GM12878 (cell line): ENCODE data around the gene CDK15. TPM values are rescaled to one million over a fixed set of nuclear protein-coding genes. Genes with fewer than 3 reads are reported as not detected.

ENCODE experiments used
- ATAC-seq: fragments of 200-7000 bp; cut with Tn5 transposase; 3 replicates; pipeline ENCODE4 v1.9.1; 2020; ENCODE audit warnings: mild to moderate bottlenecking, moderate library complexity
- BruUV-seq: library from RNA; stranded (reverse); fragments of 400-500 nt; replicated peaks from 2 replicates; lab custom pipeline; 2021; lab: Mats Ljungman, UMichigan
- CTCF ChIA-PET: fragments of 300-600 bp; sonication (Branson Sonifier 250); formaldehyde crosslinking; extraction: SDS; loops from one replicate; lab custom pipeline; 2021; ENCODE audit warnings: inconsistent platforms; lab: Yijun Ruan, JAX
- POLR2A ChIA-PET: fragments of 350-600 bp; formaldehyde crosslinking; extraction: SDS; loops from one replicate; lab custom pipeline; 2021; ENCODE audit warnings: inconsistent platforms; lab: Charles Lee
- RAD21 ChIA-PET: fragments of 300-600 bp; sonication (Branson Sonifier 250); formaldehyde crosslinking; loops from one replicate; lab custom pipeline; 2023; ENCODE audit warnings: antibody characterized with exemption; ENCODE audit not compliant: unreplicated experiment; lab: Charles Lee
- SMC1A ChIA-PET: fragments of 300-600 bp; sonication (Branson Sonifier 250); formaldehyde crosslinking; loops from one replicate; lab custom pipeline; 2023; ENCODE audit not compliant: unreplicated experiment, uncharacterized antibody; lab: Charles Lee
- DNase-seq: peaks from one replicate; pipeline ENCODE4 v3.0.0-alpha.2; 2011; ENCODE audit warnings: low read depth, low spot score
- FAIRE-seq: peaks from 3 replicates; lab custom pipeline; 2011; peaks lifted over from hg19 to GRCh38; lab: Jason Lieb, UNC
- H2AFZ ChIP-seq: 2 replicates; pipeline ENCODE4 v1.6.0; 2011; ENCODE audit warnings: low read depth, low read length, control low read depth; ENCODE audit not compliant: control insufficient read depth
- H3K27ac ChIP-seq: 2 replicates; pipeline ENCODE4 v1.5.1; 2011; ENCODE audit warnings: control low read depth; ENCODE audit not compliant: control insufficient read depth, insufficient read depth
- H3K27me3 ChIP-seq, 2 experiments: replicated peaks in 1 of 2; 2 replicates each; pipeline versions ENCODE4 v1.6.0 to v1.6.1; 2011; ENCODE audit warnings: low read length in 1 of 2; ENCODE audit not compliant: control insufficient read depth in 2 of 2, insufficient read depth in 2 of 2
- H3K36me3 ChIP-seq, 2 experiments: 2 replicates each; pipeline ENCODE4 v1.5.1; 2011; ENCODE audit warnings: low read length in 1 of 2; ENCODE audit not compliant: control insufficient read depth in 2 of 2, insufficient read depth in 2 of 2
- H3K4me1 ChIP-seq: 2 replicates; pipeline ENCODE4 v1.6.1; 2011; ENCODE audit warnings: mild to moderate bottlenecking, low read length, moderate library complexity, mixed read lengths; ENCODE audit not compliant: control insufficient read depth, insufficient read depth
- H3K4me2 ChIP-seq: 2 replicates; pipeline ENCODE4 v1.6.0; 2011; ENCODE audit warnings: control low read depth; ENCODE audit not compliant: control insufficient read depth, insufficient read depth
- H3K4me3 ChIP-seq: fragments of 200-600 bp; sonication (generic); 2 replicates; pipeline ENCODE4 v1.5.1; 2016
- H3K79me2 ChIP-seq: 2 replicates; pipeline ENCODE4 v1.6.0; 2011; ENCODE audit warnings: low read length; ENCODE audit not compliant: control insufficient read depth, insufficient read depth
- H3K9ac ChIP-seq: 2 replicates; pipeline ENCODE4 v1.8.0; 2011; ENCODE audit warnings: low read length, control low read depth, mixed read lengths; ENCODE audit not compliant: control insufficient read depth, insufficient read depth
- H3K9me3 ChIP-seq: replicated peaks from 3 replicates; pipeline ENCODE4 v1.5.1; 2011; ENCODE audit warnings: mild to moderate bottlenecking, low read length; ENCODE audit not compliant: control insufficient read depth, insufficient read depth
- H4K20me1 ChIP-seq: 2 replicates; pipeline ENCODE4 v1.6.0; 2011; ENCODE audit not compliant: control insufficient read depth, insufficient read depth
- ASH2L ChIP-seq: fragments of 300-600, 200-600 bp; sonication (generic); IDR thresholded peaks from 2 replicates; pipeline ENCODE4 v1.6.1; 2017; ENCODE audit warnings: low read depth, mild to moderate bottlenecking, borderline replicate concordance
- CREM ChIP-seq: IDR thresholded peaks from 2 replicates; pipeline ENCODE4 v1.6.1; 2014; ENCODE audit warnings: antibody characterized with exemption, low read depth
- TCF7 ChIP-seq: IDR thresholded peaks from 2 replicates; pipeline ENCODE4 v1.6.1; 2014; ENCODE audit warnings: antibody characterized with exemption, borderline replicate concordance
- ZBED1 ChIP-seq: IDR thresholded peaks from 2 replicates; pipeline ENCODE4 v1.6.1; 2016; ENCODE audit warnings: borderline replicate concordance
- ZNF217 ChIP-seq: fragments of 450-650 bp; IDR thresholded peaks from 2 replicates; pipeline ENCODE4 v1.6.1; 2017; ENCODE audit warnings: antibody characterized with exemption, mild to moderate bottlenecking
- WGBS: methylation state at CpG from one replicate; pipeline ENCODE4 v1.1.6; 2016; ENCODE audit warnings: low lambda C conversion rate; ENCODE audit not compliant: insufficient replicate concordance, insufficient coverage; ENCODE audit errors: missing lambda C conversion rate; 5-methylcytosine and 5-hydroxymethylcytosine counted together
- in situ Hi-C: fragments of 300-500 bp; cut with MboI; formaldehyde crosslinking; loops from 9 replicates; pipeline ENCODE4 v1.14.3; 2018; ENCODE audit warnings: mixed read lengths
- intact Hi-C: fragments of 100-400 bp; cut with micrococcal nuclease; formaldehyde crosslinking; loops from one replicate; pipeline ENCODE4 v1.14.2; 2022; ENCODE audit not compliant: unreplicated experiment
- polyA plus RNA-seq, 11 experiments: library from polyadenylated mRNA; depleted of rRNA in 4 of 11; unstranded in 6 of 11; stranded (reverse) in 5 of 11; fragments of >200 nt; fragmentation: Nextera tagmentation in 4 of 11; fragmentation: Illumina TruSeq in 1 of 11; extraction: Ambion mirVana in 4 of 11; extraction: Trizol in 1 of 11; gene quantifications; 1 replicate in 1 of 11; 2 replicates in 10 of 11; pipeline versions ENCODE4 v1.2.1 to v1.2.3, GENCODE V29; 2011 to 2016; ENCODE audit warnings: inconsistent platforms in 2 of 11, missing spikeins in 2 of 11, low read depth in 1 of 11
- total RNA-seq, 4 experiments: library from RNA; depleted of rRNA in 3 of 4; stranded (reverse); fragments of >200 nt in 3 of 4; fragmentation: Illumina TruSeq in 1 of 4; extraction: Trizol in 1 of 4; gene quantifications; 2 replicates each; pipeline versions ENCODE4 v1.2.1 to v1.2.3, GENCODE V29; 2013 to 2021
- TF ChIP-seq, protein P1 (sequence below): fragments of 450-650 bp; IDR thresholded peaks from 2 replicates; pipeline ENCODE4 v1.6.1; 2016; ENCODE audit warnings: mild to moderate bottlenecking
- TF ChIP-seq, protein P2 (sequence below): fragments of 450-650 bp; IDR thresholded peaks from 2 replicates; pipeline ENCODE4 v1.6.1; 2017; ENCODE audit warnings: borderline replicate concordance

The CDK15 gene
- total and polyA plus RNA-seq, 10 of the 15 experiments (the other 5 are each of a cell fraction or from before 2014, with no cell fraction given) = 0.01 to 0.04 TPM; not detected in 8

DNA sequence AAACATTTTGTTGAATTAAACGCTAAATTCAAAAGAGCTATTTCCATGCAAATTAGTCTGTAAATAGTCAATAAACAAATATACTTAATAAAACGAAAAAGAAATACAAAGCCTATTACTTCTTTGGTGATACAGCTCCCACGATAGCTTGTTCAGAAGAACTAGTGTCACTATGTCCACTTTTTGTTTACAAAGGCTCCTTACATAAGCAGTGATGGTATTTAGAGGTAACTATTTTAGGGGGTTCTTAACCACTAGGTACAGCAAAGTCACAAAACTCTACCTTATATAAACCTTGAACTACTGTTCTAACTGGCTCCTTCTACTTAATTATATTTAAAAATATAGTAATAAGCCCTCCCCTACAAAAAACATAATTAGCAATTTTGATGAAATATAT is 47.5 kb upstream of the CDK15 start:
- TF ChIP-seq CREM (no peak), TCF7 (no peak), ZBED1 (no peak), ZNF217 (no peak), ASH2L (no peak)
- TF ChIP-seq, protein P1, sequence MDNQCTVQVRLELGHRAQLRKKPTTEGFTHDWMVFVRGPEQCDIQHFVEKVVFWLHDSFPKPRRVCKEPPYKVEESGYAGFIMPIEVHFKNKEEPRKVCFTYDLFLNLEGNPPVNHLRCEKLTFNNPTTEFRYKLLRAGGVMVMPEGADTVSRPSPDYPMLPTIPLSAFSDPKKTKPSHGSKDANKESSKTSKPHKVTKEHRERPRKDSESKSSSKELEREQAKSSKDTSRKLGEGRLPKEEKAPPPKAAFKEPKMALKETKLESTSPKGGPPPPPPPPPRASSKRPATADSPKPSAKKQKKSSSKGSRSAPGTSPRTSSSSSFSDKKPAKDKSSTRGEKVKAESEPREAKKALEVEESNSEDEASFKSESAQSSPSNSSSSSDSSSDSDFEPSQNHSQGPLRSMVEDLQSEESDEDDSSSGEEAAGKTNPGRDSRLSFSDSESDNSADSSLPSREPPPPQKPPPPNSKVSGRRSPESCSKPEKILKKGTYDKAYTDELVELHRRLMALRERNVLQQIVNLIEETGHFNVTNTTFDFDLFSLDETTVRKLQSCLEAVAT = no peak
- TF ChIP-seq, protein P2, sequence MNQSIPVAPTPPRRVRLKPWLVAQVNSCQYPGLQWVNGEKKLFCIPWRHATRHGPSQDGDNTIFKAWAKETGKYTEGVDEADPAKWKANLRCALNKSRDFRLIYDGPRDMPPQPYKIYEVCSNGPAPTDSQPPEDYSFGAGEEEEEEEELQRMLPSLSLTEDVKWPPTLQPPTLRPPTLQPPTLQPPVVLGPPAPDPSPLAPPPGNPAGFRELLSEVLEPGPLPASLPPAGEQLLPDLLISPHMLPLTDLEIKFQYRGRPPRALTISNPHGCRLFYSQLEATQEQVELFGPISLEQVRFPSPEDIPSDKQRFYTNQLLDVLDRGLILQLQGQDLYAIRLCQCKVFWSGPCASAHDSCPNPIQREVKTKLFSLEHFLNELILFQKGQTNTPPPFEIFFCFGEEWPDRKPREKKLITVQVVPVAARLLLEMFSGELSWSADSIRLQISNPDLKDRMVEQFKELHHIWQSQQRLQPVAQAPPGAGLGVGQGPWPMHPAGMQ = no peak
- TF ChIP-seq, all 136 proteins: peak for 0
- no peaks in the 10 kb centered on the region for H3K79me2 ChIP-seq
- no peak for FAIRE-seq
- intact Hi-C loops = no loop called here
- H3K27me3 ChIP-seq = no peaks in the 10 kb centered on the region
- no peak overlapping the region for H3K4me2 ChIP-seq
- no peaks in the 10 kb centered on the region for H4K20me1 ChIP-seq
- 96% methylated on average over 3 of the region's 3 CpGs for WGBS
- DNase-seq = no peak
- no peak overlapping the region for H2AFZ ChIP-seq
- peaks cover 0 to 4% of the 10 kb centered on the region in 2 experiments; a peak in 1 of 4 replicates for H3K36me3 ChIP-seq
- POLR2A ChIA-PET = interaction anchor here (1.4 kb wide), 1 partner anchor 18 kb away, joined by 3 read pairs; no protein-coding TSS in a partner anchor
- CTCF ChIA-PET = interaction anchor here (0.7 to 1.8 kb wide), 4 partner anchors 9 to 351 kb away, joined by 3 to 4 read pairs (median 3); no protein-coding TSS in a partner anchor
- H3K9ac ChIP-seq = no peak overlapping the region
- in situ Hi-C loops = no loop called here
- RAD21 ChIA-PET = interaction anchor here (1.8 kb wide), 1 partner anchor 22 kb away, joined by 5 read pairs; the partner anchor contains the start of gene ALS2
- no peaks in the 10 kb centered on the region for H3K4me1 ChIP-seq
- no peak overlapping the region for H3K4me3 ChIP-seq
- SMC1A ChIA-PET = interaction anchor here (1.3 to 2.1 kb wide), 6 partner anchors 9 to 814 kb away, joined by 3 to 11 read pairs (median 5); partner anchors contain the start of gene ALS2
- BruUV-seq = no TSS peak
- H3K27ac ChIP-seq = no peak overlapping the region
- ATAC-seq = no peak
- no peaks in the 10 kb centered on the region for H3K9me3 ChIP-seq
